HG03558 (cell line): ENCODE measurements around the gene SAMD4A.

Experiments
- ATAC-seq: cut with Tn5 transposase; IDR thresholded peaks from one replicate; pipeline ENCODE4 v1.9.1; 2021; ENCODE audit warnings: moderate number of reproducible peaks; ENCODE audit not compliant: unreplicated experiment; ENCODE audit errors: extremely low read depth

Gene SAMD4A

DNA sequence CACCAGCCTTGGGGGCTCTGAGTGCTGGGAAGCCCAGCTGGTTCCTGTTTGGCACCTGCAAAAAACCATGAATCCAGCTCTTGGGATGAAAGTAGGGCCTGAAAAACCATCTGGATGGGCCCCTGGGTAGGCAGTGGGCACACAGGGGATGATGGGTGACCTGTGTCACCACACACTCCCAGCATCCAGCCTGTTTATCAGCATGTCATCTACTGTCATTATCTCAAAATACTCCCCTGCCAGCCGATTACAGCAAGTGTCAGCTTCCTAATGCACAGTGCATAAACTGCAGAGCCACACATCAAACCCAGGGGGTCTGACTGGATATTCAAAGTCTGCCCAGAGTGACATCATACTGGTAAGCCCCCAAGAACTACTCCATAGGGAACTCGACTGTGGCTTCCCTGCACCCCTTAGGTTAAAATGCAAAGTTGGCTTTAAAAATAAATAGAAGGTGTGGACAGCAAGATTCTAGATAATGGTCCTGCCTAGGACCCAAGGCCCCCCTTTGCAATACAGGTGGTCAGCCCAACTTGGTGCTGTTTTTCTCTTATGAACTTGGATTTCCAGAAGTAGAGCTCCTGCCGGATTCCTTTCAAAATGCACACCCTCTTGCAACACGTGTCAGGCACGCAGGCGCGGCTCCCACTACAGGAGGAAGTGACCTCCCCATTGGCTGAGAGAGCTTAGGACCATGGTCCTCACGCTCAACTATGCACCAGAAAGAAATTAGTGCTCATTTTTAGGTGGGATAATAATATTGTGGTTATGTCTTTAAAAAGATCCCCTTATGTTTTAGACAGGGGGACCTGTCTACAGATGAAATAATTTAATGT lies 241.6 kb downstream of the SAMD4A start:
- ATAC-seq: no peak

DNA sequence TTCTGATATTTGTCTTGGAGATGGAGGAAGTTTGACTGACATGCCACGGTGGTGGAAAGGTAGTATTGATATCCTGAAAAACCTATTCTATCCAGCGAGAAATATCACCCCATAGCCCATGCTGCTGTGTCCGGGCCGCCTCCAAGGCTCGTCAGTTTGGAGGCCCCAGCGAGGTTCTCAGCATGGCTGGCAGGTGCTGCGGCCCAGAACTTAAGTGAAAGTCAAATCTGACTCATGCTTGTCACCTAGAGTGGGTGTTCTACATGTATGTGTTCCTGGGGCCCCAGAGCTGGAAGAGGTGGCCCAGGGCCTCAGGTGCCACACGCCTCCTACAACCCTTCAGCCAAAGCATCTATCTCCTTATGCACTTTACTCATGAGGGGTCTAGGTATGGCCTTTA lies 242.8 kb downstream of the SAMD4A start:
- no peak for ATAC-seq

DNA sequence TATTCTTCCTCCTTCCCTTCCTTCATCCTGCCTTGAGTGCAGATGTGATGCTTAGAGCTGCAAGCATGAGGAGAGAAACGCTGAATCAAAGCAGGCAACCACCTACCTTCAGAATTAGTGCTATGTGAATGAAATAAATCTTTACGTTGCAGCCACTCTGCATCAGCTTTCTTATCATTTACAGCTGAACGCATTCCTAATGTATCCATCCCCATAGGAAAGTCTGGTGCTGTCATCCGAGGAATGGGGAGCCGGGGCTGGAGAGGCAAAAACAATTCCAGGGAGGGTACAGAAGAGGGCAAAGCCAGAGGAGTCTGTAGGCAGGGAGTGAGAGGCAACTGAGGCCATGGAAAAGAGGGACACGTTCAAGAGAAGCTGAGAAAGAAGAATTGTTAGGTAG lies 245.7 kb downstream of the SAMD4A start:
- no peak for ATAC-seq

DNA sequence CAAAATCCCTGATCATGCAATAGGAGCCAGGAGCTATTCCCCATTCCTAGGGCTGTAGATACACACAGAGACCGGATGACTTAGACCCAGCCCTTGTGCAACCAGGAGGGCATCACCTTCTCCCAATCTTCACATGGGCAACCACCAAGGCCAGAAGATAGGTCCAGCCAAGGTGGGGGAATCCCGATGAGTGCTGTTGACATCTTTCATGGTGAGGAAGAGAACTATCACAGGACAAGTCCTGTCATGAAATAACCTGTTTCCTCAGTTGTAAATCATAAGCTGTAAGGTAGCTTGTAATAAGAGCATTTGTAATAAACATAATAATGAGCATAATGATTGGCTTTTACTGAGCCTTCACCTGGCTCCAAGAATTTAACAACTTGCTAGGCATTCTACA lies 246.2 kb downstream of the SAMD4A start:
- ATAC-seq: no peak

DNA sequence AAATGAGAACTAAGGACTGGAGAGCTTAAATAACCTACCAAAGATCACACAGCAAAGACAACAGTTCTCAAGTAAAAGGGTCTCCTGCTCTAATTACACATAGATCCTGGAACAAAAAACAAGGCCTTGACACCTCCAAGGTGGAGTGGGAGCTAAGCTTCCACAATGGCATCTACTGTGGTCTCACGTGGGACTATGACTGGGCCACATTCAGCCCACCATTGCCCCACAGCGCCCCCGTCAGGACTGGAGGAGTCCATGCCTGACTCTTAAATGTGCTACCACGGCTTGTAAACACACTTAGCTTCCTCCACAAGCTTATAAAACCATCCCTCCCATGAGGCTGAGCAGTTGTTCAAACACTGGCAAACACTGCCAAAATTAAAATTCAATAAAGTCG lies 247.1 kb downstream of the SAMD4A start:
- no peak for ATAC-seq

DNA sequence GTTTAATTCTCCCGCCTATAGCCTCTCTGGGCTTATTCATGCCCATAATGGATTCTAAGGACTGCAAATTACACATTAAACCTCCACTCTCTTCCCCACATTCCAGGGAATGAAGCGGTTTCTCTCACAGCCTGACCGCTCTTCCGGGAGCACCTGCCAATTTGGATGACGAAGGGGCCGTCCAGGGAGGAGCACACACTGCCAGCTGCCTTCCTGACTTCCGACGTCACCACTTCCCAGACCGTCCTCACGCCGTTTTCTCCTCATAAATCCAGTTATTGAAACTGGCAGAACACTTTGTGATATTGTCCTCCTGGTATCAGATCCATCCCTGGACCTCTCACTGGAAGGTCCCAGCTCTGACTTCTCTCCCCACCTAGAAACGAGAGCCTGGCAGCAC lies 248.1 kb downstream of the SAMD4A start:
- no peak for ATAC-seq

DNA sequence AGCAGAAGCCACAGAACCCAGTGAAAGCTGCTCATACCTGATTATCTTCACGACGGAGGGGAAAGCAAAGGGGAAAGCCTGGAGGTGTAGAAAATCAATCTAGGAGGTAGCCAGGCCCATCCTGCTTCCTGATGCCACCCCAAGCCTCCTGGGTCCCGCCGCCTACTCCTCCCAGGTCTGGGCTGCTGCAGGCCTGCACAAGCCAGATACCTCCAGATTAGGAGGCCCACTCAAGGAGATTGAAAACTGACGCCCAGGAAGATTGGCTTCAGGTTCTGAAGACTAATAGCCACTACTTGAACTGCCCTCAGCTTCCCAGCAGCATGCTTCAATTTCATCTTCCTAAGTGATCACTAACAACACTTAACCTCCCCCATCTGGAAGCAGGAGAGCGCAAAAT lies 248.6 kb downstream of the SAMD4A start:
- no peak for ATAC-seq

DNA sequence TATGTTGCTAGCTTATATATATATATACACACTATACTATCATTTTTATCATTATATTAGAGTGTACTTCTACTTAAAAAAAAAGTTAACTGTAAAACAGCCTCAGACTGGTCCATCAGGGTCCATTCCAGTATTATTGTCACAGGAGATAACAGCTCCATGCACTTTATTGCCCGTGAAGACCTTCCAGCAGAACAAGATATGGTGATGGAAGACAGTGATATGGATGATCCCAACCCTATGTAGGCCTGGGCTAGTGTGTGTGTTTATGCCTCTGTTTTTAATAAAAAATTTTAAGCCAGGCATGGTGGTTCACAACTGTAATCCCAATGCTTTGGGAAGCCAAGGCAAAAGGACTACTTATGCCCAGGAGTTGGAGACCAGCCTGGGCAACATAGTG lies 249.5 kb downstream of the SAMD4A start:
- no peak for ATAC-seq

DNA sequence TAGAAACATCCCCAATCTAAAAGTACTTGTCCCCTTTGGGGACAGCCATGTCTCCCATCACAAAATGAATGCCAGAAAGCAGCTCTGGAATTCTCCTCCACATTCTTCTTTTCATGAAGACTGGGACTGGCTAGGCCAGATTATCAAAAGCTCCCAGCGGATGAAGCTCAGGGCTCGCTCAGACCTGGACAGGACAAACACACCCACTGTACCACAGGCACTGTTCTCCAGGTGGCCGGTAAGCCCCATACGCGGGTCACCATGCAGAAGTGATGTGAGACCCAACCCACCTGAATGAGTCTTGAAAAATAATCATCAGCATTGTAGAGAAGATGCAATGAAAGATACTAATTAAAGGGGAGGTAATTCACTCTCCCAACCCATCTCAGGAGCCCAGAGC lies 250.6 kb downstream of the SAMD4A start:
- no peak for ATAC-seq

DNA sequence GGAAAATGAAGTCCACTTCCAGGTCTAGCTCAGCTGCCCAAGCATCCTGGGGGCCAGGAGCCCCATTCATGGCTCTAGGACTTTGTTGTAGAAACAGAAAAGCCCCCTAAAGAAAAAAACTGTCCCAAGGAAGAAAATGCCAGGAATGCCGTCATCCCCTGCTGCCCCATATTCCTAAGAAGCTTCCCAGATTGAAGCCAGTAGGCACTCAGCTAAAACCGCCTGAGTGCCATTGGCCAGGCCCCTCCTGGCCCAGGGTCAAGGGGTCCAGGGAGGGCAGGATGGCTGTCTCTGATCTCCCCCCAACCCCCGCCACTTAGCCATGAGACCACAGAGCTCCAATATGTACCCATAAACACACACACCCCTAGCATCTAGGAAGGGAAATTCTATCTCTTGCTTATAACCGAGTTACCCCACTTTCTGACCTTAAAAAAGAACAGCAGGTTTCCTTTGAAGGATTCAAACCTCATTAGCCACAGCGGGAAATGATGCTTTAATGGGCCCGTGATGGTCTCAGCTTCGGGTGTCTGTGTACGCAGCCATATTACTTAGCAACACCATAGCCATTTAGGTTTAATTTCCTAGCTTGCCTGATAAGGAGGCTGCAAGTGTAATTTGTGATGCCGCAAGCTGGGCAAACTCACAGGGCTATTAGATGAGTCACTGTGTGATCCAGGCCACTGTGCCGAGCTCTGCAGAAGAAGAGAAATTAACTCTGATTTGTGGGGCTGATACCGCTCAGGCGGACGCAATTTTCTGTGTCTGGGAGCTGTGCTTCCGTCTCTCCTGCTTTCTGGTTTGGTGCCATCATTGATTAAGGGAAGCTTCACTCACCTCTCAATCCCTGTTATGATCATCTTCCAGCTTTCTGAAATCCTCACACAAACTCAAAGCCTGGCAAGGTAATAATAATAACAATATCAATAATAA lies 251.5 kb downstream of the SAMD4A start:
- no peak for ATAC-seq

DNA sequence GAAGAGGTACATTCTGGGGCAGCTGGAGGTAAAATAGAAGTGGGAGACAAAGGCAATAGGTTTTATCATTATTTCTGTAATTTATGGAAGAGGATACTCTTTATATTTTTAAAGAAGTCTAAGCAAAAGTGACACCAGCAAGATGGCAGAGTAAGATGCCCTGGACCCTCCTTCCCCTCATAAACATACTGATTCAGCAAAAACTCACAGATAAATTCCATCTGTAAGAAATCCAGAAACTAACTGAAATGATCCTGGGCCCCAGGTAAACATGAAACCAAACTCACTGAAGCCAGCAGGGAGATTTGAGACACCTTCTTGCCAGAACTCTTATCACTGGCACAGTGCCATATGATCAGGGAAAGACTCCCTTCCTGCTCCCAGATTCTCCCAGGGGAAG lies 255.8 kb downstream of the SAMD4A start:
- no peak for ATAC-seq

DNA sequence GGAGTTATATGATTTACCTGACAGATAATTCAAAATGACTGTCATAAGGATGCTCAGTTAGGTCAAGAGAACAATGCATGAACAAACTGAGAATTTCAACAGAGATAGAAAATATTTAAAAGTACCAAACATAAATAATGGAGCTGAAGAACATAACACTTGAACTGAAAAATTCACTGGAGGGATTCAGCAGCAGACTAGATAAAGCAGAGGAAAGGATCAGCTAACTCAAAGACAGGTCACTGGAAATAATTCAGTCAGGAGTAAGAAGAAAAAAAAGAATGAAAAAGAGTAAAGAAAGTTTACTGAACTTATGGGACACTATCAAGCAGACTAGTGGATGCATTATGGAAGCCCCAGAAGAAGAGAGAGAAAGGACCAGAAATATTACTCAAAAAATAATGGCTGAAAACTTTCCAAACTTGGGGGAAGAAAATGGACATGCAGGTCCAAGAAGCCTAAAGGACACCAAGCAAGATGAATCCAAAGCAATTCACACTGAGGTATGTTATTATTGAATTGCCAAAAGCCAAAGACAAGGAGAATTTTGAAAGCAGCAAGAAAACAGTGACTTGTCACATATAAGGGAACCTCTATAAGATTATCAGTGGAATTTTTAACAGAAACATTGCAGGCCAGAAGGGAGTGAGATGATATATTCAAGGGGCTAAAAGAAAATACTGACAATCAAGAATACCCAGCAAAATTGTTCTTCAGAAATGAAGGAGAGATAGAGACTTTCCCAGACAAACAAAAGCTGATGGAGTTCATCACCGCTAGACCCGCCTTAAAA lies 257.0 kb downstream of the SAMD4A start:
- ATAC-seq: no peak

DNA sequence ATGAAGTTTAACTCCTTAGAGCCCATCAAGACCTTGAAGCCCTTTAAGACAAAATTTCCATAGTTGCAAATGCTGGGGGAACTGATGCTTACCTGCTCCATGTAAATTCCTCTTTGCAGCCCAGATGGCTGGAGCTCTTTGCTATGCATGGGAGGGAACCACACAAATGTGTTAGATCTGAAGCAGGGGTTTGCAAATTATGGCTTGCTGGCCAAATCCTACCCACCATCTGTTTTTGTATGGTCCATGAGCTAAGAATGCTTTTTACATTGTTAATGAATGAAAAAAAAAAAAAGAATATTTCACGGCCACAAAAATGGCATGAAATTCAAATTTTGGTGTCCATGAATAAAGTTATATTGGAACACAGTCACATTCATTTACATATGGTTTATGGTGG lies 261.1 kb downstream of the SAMD4A start:
- no peak for ATAC-seq

DNA sequence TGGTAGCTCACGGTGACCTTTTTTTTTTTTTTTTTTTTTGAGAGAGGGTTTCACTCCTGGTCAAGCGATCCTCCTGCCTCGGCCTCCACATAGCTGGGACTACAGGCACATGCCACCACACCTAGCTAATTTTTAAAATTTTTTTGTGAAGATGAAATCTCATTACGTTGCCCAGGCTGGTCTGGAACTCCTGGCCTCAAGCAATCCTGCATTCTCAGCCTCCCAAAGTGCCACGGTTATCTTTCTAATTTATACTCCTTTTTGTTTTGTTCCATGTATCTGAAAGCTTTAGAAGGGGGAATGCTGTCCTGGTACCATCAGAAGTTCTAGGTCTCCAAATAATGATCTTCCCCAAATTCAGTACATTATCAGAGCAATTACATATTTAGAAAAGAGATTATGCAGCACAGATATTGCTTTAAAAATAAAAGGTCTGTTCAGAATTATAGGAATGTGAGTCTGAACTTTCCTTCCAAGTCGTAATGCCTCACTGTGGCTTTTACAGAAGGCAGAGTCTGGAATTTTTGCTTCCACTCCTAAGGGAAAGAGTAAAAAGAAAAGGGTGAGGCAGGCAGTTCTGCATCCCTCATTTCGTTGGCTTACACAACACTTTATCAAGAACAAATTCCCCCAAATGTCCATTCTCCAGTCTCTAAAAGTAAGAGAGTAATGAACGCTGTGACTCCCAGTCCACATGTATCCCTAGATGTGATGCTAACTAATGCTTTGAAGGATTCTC lies 262.7 kb downstream of the SAMD4A start:
- ATAC-seq: no peak

DNA sequence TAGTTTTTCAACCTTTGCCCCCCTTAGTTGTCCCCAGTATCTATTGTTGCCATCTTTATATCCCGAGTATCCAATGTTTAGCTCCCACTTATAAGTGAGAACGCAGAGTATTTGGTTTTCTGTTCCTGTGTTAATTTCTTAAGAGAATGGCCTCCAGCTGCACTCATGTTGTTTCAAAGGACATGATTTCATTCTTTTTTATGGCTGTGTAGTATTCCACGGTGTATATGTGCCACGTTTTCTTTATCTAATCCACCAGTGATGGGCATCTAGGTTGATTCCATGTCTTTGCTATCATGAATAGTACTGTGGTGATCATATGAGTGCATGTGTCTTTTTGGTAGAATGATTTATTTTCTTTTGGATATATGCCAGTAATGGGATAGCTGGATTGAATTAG lies 263.7 kb downstream of the SAMD4A start:
- ATAC-seq: no peak

DNA sequence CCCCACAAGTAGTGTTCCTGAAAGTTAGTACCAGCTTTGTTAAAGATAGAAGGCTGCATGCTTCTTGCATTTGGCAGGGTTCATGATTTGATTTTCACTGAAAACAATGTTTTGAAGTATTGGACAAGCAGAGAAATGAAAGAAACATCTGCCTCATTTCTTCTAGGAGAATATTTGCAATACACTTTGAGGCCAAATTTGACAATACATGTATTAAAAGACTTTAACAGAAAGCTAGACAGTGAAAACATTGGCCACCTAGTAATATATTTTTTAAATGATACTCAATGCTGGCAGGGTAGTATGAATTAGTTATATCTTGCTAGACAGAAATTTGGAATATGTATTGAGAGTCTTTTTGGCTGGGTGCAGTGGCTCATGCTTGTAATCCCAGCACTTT lies 267.2 kb downstream of the SAMD4A start:
- ATAC-seq: no peak

DNA sequence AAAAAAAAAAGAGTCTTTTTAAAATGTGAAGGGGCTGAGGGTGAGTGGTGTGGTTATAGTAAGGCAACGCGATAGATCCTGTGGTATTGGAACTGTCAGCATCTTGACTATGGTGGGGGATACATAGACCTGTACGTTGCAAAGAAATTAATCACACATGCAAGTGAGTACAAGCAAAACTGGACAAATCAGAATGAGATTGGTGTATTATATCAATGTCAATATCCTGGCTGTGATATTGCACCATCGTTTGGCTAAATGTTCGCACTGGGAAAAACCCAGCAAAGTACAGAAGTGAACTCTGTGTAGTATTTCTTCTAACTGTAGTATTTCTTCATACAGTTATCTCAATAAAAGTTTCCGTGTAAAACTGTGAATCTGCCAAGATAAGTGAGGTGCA lies 267.8 kb downstream of the SAMD4A start:
- no peak for ATAC-seq

DNA sequence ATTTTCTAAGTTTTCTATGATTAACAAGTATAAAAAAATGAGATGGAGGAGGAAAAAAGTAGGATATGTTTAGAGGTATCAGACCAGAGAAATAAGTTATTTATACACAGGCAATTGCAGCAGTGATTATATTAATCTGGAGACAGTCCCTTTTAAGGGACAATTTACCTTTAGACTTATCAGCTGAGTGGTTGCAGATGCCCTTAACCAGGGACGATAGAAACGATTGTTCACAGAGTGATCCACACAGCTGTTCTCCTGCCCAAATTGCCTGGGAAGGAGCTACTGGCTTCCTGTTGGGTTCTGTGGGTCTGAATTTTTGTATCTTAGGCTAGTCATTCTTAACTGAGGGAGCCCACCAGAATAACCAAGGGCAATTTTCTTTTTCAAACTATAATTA lies 269.3 kb downstream of the SAMD4A start:
- ATAC-seq: no peak

DNA sequence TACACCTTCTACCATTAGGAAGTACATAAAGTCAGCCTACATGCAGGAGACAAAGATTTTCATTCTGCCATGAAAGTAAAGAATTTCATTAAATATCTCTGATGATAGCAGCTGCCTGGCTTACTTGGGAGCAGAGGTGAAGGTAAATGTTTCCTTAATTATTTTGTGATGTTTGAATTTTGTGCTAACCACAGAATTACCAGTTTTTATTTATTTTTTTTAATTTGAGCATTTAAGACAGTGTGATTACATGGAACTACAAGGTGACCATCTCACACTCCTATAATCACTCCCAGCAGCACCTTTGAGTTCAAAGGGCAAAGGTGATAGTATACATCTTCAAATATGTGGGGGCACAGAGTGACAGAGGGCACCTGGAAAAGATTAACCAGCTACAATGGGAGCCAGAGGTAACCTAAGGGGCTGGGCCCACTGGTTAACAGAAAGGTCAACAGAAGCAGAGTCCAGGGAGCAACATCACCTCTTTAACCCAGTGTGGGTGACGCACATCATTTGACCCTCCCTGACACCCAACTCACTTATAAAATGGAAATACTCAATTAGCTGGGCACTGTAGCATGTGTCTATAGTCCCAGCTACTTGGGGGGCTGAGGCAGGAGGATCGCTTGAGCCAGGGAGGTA lies 270.7 kb downstream of the SAMD4A start:
- no peak for ATAC-seq
